Dermis microvascular lymphatic vessel endothelial cell (primary cell): Measurements from ENCODE around the gene SZRD1. TPM values are rescaled to one million over a fixed set of nuclear protein-coding genes. Genes with fewer than 3 reads are reported as not detected.
"Not testable (repeated sequence)": the region's sequence is repeated elsewhere in the genome, so short reads cannot be mapped to it uniquely, and the experiment has no call there.

ENCODE experiments used
- DNase-seq, 2 donors: peaks; one replicate each; pipeline versions ENCODE4 v3.0.0 to v3.0.0-alpha.2; 2010; ENCODE audit warnings: low read depth in 2 of 2
- total RNA-seq: library from RNA; depleted of rRNA; stranded (reverse); fragments of >200 nt; gene quantifications from 2 replicates; pipeline ENCODE4 v1.2.1, GENCODE V29; 2014

SZRD1 gene, protein sequence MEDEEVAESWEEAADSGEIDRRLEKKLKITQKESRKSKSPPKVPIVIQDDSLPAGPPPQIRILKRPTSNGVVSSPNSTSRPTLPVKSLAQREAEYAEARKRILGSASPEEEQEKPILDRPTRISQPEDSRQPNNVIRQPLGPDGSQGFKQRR
- 25.8 and 32.2 TPM in 2 replicates for total RNA-seq

DNA sequence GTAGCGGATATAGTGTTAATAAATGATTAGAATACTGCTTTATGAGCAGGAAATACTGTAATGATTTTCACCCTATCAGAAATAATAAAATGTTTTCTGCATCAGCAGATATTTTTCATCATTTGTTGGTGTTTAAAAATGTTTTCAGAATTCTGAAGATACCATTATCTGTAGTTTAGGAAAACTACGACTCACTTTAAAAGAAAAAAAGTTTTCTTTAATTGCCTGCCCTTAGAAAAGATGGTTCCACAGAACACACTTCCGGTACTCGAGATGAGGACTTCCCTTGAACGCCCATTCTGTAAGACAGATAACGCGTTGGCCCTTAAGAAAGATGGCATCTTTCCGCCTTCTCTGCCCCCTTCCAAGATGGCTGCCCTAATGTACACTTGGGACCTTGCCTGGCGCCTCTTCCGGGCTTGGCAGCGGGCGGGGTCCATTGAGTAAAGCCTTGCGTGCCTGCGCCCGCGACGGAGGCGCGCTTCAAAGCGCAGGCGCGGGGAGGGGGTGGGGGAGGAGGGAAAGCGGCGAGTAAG, at the start of gene SZRD1:
Gene SZRD1 (plus strand): TSS at position 521 of the 536 bp plus-strand sequence. CDS start 16 bp downstream, outside the sequence.
- peak; percentile 97 to 99 for DNase-seq

DNA sequence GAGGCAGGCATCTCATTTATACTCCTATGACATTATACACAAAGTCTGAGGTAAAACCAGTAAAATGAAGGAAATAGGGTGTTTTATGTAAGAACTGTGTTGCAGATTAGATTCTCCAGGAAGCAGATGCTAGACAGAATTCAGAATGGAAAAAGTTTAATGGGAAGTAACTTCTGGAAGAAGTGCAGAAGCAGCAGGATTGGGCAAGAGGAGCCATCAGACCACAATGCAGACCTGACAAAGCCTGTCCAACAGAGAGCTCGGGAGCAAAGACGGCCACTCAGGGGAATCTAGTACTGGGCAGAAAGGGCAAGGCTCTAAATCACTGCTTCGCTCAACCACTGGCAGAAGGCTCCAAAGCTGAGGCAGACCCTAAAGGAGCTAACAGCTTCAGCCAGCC, 48.5 kb upstream of the SZRD1 start:
- peak in 1 of 2 donors; percentile 15 for DNase-seq

DNA sequence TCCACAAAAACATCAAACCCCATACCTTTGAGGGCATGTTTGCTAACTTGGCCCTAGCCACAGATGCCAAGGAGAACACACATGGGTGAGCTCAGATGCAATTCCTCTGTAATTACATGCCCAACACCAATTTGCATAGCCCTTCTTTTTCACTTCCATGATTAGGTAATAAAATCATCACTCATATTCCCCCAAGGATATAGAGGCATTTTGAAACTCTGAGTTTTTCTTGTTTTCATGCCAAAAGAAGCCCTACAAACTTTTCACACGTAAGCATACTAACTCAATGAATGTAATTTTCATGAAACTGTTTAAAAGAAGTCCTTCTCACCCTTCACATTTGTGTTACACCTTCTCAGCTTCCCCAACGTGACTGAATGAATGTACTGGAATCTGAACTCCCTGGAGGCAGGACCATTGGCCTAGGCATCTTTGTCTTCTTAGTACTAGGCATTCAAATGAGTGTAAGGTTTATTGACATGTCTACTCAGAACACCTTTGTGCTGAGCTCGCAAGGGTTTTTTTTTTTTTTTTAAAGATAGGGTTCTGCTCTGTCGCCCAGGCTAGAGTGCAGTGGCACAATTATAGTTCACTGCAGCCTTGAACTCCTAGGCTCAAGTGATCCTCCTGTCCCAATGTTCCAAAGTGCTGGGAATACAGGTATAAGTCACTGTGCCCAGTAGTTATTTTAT, 45.7 kb upstream of the SZRD1 start:
- no peak for DNase-seq

DNA sequence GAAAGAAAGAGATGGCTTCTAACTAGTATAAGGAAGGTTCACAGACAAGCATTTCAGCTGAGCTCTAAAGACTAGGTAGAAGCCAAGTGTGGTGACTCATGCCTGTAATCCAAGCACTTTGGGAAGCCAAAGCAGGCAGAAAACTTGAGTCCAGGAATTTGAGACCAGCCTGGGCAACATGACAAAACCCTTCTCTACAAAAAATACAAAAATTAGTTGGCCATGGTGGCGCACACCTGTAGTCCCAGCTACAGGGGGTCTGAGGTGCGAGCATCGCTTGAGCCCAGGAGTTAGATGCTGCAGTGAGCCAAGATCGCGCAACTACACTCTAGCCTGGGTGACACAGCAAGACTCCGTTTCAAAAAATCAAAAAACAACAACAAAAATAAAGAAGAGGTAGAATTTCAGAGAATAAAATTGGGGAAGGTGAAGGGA, 42.6 kb upstream of the SZRD1 start:
- DNase-seq = peak in 1 of 2 donors; percentile 59

DNA sequence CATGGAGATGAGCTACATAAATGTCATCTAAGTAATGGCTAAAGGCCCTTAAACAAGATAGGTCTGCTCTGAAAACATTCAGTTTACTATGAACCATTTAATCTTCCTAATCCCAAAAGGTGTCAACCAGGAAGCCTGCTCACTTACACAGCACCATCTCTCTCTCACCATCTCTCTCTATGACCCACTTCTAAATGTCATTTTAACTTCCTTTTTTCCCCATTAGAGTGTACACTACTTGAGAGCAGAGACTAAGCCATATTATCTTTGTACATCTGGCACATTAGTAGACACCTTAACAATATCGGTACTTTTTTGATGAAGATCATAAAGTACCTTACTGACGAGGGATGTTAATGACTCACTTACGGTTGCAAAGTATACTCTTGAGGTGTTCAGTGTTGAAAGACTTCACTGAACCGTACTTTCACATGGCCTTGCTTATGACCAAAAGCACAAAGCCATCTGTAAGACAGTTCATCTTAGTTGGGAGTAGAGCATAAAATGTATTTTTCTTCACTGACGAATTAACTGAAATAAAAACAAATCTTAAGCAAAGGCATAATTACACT, 40.1 kb upstream of the SZRD1 start:
- DNase-seq = no peak

DNA sequence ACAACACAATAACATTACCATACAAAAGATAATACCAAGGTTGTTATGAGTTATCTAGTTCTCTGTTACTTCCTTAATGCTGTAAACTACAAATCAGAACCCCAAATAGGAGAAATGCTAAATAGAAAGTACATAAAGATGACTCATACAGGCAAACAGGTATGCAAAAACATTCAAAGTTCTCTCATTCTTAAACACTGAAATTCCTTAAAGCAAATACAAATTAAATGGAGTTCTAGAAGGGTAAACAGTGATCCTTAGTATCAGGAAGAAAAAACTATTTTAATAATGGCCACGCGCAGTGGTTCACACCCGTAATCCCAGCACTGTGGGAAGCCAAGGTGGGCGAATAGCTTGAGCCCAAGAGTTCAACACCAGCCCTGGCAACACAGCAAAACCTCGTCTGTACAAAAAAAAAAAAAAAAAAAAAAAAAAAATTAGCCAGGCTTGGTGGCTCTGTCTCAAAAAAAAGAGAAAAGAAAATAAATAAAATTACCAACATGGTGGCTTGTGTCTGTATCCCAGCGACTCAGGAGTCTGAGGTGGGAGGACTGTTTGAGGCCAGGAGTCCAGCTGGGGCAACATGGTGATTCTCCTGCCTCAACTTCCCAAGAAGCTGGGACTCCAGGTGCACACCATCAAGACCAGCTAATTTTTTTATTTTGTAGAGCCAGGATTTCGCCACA, 32.2 kb upstream of the SZRD1 start:
- DNase-seq = no peak

DNA sequence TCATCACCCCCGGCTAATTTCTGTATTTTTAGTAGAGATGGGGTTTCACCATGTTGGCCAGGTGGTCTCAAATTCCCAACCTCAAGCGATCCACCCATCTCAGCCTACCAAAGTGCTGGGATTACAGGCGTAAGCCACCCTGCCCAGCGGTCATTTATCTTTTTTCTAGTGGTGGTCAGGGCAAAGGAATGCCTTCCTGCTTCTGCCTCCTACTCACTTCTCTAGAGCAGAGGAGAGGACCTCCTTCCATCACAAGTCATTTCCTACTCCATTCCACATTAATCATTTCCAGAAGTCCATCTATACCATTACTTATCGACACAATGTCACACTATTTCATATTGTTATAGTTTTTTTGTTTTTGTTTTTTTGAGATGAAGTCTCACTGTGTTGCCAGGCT, 28.1 kb upstream of the SZRD1 start:
- DNase-seq = no peak

DNA sequence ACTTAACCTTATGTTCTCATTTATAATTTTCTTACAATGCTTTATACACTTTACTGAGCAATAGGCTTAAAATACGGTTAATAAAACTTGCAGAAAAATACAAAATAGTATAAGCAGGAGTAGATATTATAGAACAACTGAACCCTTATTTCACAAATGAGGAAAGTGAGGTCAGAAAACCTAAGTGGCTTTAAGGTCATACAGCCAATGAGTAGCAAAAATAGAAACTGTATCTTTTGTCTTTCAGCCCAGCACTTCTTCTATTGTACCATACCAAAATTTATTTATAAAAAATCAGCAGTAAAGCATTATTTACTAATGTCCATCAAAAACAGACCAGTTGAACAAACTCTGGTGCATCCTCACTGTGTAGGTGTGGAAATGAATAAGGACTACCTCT, 26.4 kb upstream of the SZRD1 start:
- DNase-seq = no peak

DNA sequence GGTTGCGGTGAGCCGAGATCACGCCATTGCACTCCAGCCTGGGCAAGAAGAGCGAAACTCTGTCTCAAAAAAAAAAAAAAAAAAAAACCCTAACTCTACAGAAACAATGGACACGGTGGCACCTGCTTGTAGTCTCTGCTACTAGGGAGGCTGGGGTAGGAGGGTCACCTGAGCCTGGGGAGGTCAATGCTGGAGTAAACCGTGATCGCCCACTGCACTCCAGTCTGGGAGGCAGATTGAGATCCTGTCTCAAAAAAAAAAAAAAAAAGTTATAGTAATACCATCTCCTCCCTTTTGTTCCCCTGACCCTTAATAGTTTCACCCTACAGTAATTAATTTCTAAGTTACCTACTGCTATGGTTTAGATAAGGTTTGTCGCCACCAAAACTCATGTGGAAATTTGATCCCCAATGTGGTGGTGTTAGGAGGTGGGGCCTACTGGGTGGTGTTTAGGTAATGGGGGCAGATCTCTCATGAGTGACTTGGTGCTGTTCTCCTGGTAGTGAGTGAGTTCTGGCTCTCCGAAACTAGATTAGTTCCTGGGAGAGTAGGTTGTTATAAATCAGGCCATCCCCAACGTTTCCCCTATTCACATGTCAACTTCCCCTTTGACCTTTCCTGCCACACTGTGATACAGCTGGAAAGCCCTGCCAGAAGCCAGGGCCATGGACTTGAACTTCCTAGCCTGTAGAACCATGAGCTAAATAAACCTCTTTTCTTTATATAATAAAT, 24.5 kb upstream of the SZRD1 start:
- DNase-seq = no peak

DNA sequence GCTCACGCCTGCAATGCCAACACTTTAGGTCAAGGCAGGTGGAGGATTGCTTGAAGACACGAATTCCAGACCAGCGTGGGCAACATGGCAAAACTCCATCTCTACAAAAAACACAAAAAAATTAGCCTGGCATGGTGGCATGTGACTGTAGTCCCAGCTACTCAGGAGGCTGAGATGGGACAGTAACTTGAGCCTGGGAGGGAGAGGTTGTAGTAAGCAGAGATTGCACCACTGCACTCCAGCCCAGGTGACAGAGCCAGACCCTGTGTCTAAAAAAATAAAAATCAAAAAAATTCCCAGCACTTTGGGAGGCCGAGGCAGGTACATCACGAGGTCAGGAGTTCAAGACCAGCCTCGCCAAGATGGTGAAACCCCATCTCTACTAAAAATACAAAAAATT, 23.8 kb upstream of the SZRD1 start:
- not testable (repeated sequence) for DNase-seq

DNA sequence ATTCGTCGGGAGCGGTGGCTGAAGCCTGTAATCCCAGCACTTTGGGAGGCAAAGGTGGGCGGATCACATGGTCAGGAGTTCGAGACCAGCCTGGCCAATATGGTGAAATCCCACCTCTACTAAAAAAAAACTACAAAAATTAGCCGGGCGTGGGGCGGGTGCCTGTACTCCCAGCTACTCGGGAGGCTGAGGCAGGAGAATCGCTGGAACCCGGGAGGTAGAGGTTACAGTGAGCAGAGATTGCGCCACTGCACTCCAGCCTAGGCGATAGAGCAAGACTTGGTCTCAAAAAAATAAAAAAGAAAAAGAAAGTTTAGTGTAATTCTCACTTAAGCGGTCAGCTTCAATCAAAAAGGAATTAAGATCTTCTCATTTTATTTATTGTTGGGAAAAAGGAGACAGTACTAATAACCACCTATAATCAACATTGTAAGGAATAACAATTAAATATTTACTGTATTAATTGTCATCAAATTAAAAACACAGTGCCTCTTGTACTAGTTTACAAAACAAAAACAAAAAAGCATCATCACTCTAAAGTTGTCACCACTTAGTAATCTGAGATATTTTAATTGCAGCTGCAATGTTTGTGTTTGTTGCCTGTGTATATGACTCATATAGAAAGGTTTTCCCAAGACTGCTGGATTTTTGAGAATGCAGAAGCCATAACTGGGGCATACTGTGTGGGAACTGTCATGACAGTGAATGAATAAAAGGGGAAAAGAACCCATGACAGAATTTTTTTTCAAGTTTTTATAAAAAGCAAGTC, 18.4 kb upstream of the SZRD1 start:
- DNase-seq = peak in 1 of 2 donors; percentile 49

DNA sequence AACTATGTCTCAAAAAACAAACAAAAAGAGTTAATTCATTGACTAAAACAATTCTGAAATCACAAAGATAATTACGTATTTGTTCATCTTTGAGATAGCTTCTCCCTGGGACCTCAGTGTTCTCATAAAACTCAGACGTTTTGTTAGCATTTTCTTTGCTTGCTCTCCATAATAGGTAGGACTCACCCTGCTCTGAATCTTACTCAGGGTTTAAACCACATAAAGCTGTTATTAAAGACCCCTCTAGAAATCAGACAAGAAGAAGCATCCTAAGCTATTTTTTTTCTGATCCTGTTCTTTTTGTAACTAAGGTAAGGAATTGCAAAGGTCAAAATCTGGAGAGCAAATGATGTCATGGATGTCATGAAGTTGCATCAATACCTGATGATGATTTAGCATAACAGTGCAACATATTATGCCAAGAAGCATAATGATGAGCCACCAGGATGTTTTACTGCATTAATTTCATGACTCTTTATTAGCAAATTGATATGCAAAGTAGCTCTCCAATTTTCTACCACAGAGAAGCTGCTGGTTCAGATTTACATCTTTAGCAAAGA, 17.1 kb upstream of the SZRD1 start:
- DNase-seq = no peak

DNA sequence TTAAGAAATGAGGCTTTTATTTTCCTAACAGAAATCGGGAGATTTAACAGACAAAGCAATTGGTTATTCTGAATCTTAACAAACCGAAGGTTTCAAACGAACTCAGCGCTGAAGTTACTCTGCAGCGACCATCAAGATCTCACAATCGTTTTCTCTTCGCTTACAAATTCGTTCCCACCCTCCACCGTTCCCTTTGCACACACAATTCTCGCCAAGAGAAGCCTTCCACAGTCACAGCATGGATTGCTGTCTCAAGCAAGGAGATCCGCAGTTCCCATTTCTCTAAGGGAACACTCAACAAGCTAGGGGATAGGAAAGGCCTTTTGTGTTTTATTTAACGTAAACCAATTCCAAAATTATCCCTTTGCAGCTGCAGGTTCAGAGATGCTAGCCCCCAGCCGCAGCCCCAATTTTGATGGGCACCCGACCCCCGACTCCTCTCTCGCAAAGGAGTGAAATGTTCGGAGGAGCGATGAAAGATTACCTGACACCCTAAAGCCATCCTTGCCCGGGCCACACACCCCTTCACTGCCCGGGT, 15.5 kb upstream of the SZRD1 start:
- peak in 1 of 2 donors; percentile 41 for DNase-seq

DNA sequence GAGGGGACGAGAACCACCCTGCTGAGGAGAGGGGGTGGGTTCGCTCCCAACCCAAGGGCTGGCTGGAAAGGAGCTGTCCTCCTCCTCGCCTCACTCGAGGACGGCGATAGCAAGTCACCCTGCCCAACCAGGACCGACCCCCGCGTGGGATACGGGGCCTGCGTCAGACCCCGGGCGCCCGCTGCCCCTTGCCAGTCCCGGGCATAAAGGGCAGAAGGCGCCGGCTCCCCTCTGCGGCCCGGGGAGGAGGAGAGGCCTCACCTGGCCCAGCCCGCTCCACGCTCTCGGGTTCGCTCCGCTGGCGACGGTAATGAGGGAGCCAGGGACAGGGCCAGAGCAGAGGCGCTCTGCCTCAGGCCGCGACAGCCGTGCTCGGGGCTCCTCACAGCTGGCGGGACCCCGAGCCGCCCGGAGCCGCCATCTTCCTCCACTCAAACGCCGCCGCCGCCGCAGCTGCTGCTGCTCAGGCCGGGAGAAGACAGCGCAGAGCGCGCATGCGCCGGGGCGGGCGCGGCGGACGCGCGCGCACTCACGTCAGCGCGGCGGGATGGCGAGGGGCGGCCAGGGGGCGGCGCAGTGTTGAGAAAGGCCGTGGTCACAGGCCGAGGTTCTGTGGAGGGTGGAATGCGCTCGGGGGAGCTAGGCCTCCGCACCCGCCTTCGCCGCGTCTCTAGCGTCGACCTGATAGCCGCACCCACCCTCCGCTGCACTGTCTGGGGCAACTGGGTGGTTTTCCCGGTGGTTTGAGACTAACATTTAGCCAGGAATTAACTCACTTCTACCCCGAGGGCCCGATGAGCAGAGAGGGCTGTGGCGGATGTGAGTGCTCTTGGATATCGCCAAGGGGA, 14.8 kb upstream of the SZRD1 start, which contains the start of gene FBXO42:
Gene FBXO42 (minus strand): TSS at position 487 of the 848 bp plus-strand sequence. CDS start 37,062 bp downstream, outside the sequence.
- peak; percentile 74 to 92 for DNase-seq

DNA sequence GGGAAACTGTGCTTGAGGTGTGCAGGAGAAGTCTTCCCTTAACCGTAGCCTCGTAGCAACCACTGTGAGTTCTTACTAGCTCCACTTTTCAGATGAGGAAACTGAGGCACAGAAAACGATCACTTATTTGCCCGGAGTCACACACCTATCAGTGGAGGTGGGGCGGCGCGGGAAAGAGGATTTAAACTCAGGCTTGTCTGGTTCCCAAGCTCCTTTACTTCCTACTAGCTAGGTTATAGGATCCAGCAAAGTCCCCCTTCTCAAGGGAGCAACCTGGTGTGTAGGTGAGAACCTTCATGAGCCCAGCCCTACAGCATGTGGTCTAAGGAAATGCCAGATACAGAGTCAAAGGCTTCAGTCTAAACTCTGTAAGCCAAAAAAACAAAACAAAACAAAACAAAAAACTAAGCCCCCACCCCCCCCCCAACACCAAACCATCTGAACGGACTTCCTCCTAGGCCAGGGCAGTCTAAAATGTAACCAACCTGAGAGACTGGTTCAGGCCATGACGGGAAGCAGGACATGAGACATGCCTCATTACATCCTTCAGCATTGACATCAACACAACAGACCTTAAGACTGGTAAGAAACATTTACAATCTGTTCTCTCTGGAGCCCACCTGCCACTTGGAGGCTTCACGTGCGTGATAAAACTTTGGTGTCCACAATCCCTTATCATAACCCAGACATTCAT, 14.1 kb upstream of the SZRD1 start:
- peak in 1 of 2 donors; percentile 18 for DNase-seq

DNA sequence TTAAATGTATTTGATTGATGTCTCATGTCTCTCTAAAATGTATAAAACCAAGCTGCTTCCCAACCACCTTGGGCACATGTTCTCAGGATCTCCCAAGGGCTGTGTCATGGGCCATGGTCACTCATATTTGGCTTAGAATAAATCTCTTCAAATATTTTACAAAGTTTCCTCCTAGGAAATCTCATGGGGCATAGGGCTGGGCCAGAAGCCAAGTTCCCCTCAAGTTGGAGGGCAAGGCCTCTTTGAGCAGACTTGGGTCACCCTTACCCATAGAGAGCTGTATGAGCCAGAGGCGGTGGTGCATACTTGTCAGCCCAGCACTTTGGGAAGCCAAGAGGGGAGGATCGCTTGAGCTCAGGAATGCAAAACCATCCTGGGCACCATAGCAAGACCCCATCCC, 12.4 kb upstream of the SZRD1 start:
- no peak for DNase-seq

DNA sequence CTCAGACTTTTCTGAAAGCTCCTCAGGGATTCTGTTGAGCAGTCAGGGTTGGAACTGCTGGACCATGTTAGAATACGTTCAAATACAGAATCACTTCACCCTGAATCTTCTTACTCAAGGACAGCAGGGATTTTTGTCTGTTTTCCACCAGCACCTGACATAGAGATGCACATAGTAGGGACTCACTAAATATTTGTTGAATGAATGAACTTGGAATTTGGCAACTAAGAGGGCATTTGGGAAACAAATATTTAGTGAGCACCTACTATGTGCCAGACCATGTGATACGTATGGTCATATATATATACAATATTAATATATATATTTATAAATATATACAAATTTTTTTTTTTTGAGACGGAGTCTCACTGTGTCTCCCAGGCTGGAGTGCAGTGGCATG, 10.2 kb upstream of the SZRD1 start:
- no peak for DNase-seq

DNA sequence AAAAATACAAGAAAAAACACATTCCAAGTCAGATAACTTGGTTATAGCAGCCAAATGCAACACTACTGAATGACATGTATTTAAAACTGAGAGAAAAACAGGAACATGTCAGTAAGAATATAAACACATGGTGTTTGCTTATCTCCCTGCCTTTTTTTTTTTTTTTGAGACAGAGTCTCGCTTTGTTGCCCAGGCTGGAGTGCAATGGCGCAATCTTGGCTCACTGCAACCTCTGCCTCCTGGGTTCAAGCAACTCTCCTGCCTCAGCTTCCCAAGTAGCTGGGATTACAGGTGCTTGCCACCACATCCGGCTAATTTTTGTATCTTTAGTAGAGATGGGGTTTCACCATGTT, 1.9 kb upstream of the SZRD1 start:
- peak in 1 of 2 donors; percentile 44 for DNase-seq
